H1 (cell line): Measurements from ENCODE around the gene CHFR. TPM values are rescaled to one million over a fixed set of nuclear protein-coding genes. Genes with fewer than 3 reads are reported as not detected.

Experiments used
- EZH2 ChIP-seq: fragments of 200-600 bp; sonication (generic); IDR thresholded peaks from 2 replicates; pipeline ENCODE4 v1.7.1; 2012; ENCODE audit warnings: low read depth, mild to moderate bottlenecking, moderate library complexity, low read length, inconsistent platforms; ENCODE audit not compliant: severe bottlenecking
- SIN3A ChIP-seq, 2 experiments: IDR thresholded peaks in 1 of 2; conservative IDR thresholded peaks in 1 of 2; 2 replicates each; pipeline ENCODE4 v1.6.1; 2011 to 2012; ENCODE audit warnings: low read length in 2 of 2, improper control_type of control experiment in 1 of 2, low read depth in 1 of 2, mild to moderate bottlenecking in 1 of 2
- SIRT6 ChIP-seq: IDR thresholded peaks from one replicate; pipeline ENCODE4 v1.7.1; 2012; ENCODE audit warnings: low read length, inconsistent platforms
- polyA plus RNA-seq, 7 experiments: library from polyadenylated mRNA; depleted of rRNA in 3 of 7; stranded (reverse) in 5 of 7; unstranded in 2 of 7; fragments of >200 nt in 5 of 7; fragments of 200-250 nt in 2 of 7; gene quantifications; 1 replicate in 5 of 7; 2 replicates in 1 of 7; 4 replicates in 1 of 7; pipeline versions ENCODE4 v1.2.1 to v1.2.3, GENCODE V29; 2011 to 2013; ENCODE audit warnings: missing spikeins in 2 of 7, mixed read lengths in 2 of 7
- total RNA-seq: library from RNA; stranded (reverse); fragmentation: NEBNext Ultra II Directional; extraction: Animal tissue kit (Norgen Biotek cat#: 25700); gene quantifications from 2 replicates; pipeline ENCODE4 v1.2.1, GENCODE V29; 2021
- TF ChIP-seq, protein P1 (sequence below): IDR thresholded peaks from 2 replicates; pipeline ENCODE4 v1.6.1; 2011; ENCODE audit warnings: low read length, improper control_type of control experiment

Gene CHFR
- total and polyA plus RNA-seq, 2 of the 8 experiments (the other 6 are each of a cell fraction or from before 2014, with no cell fraction given), result 31.4 to 44.6 TPM

DNA sequence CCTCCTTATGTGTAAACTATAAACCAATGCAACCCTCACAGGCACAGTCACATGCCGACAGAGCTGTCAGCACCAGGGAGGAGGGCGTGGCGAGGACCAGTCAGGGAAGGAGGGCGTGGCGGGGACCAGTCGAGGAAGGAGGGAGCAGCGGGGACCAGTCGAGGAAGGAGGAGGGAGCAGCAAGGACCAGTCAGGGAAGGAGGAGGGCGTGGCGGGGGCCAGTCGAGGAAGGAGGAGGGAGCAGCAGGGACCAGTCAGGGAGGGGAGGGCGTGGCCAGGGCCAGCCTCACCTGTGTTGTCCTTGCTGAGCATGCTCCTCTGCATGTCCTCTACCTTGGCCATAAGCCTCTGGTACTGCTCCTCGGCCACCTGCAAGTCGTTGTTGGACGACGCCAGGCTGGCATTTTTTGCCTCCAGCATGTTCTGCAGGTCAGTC is 83.0 kb downstream of the CHFR start (continued):
- TF ChIP-seq SIN3A (conservative IDR thresholded peaks at IDR 0.05 in 1 of 2, IDR thresholded peaks at IDR 0.05 in 1 of 2; ENCODE audit: low read depth in 1 of 2, low read length in 2 of 2) (no peak), EZH2 (no peak), SIRT6 (no peak)
- TF ChIP-seq, protein P1, sequence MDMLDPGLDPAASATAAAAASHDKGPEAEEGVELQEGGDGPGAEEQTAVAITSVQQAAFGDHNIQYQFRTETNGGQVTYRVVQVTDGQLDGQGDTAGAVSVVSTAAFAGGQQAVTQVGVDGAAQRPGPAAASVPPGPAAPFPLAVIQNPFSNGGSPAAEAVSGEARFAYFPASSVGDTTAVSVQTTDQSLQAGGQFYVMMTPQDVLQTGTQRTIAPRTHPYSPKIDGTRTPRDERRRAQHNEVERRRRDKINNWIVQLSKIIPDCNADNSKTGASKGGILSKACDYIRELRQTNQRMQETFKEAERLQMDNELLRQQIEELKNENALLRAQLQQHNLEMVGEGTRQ, result no peak
